Breast epithelium (tissue), 4 donors: Measurements from ENCODE around the gene CAPG. TPM values are rescaled to one million over a fixed set of nuclear protein-coding genes. Genes with fewer than 3 reads are reported as not detected.

Experiments used
- DNase-seq, 2 donors: peaks; one replicate each; pipeline ENCODE4 v3.0.0-alpha.2; 2019; ENCODE audit warnings: low spot score in 2 of 2
- H3K27ac ChIP-seq, 2 donors: fragments of 200-600 bp; sonication (generic) in 1 of 2; one replicate each; pipeline ENCODE4 v1.5.1; 2016 to 2019; ENCODE audit warnings: mild to moderate bottlenecking in 1 of 2
- H3K27me3 ChIP-seq, 2 donors: fragments of 200-600 bp; sonication (generic) in 1 of 2; one replicate each; pipeline versions ENCODE4 v1.5.1 to v1.6.0; 2017 to 2019; ENCODE audit warnings: control low read depth in 1 of 2, mild to moderate bottlenecking in 1 of 2
- H3K36me3 ChIP-seq: fragments of 200-600 bp; one replicate; pipeline ENCODE4 v1.5.1; 2019
- H3K4me1 ChIP-seq, 2 donors: fragments of 200-600 bp; sonication (generic); one replicate each; pipeline ENCODE4 v1.5.1; 2016 to 2019; ENCODE audit warnings: control low read depth in 1 of 2
- H3K4me3 ChIP-seq, 3 donors: fragments of 200-600 bp; sonication (generic); 1 replicate in 2 of 3; 2 replicates in 1 of 3; pipeline ENCODE4 v1.5.1; 2016 to 2019; ENCODE audit warnings: mild to moderate bottlenecking in 3 of 3, moderate library complexity in 2 of 3
- H3K9me3 ChIP-seq, 2 donors: fragments of 200-600 bp; sonication (generic) in 1 of 2; one replicate each; pipeline ENCODE4 v1.5.1; 2016 to 2019; ENCODE audit warnings: control low read depth in 1 of 2
- CTCF ChIP-seq, 3 donors: fragments of 450-650 bp; IDR thresholded peaks; one replicate each; pipeline ENCODE4 v1.5.1; 2016 to 2017; ENCODE audit warnings: antibody characterized with exemption in 3 of 3, mild to moderate bottlenecking in 3 of 3, moderate library complexity in 3 of 3
- POLR2A ChIP-seq: fragments of 450-650 bp; IDR thresholded peaks from one replicate; pipeline ENCODE4 v1.6.1; 2016; ENCODE audit warnings: antibody characterized with exemption, mild to moderate bottlenecking, moderate library complexity
- POLR2AphosphoS5 ChIP-seq, 3 donors: sonication (generic); formaldehyde crosslinking; IDR thresholded peaks; one replicate each; pipeline ENCODE4 v1.6.1; 2017; ENCODE audit warnings: antibody characterized with exemption in 3 of 3
- intact Hi-C: fragments of 100-400 bp; cut with DNase I; formaldehyde crosslinking; loops from one replicate; pipeline ENCODE4 v1.15.1; 2023; ENCODE audit warnings: low total_unique reads
- total RNA-seq, 3 donors: library from RNA; depleted of rRNA; stranded (reverse); fragments of >200 nt; gene quantifications; one replicate each; pipeline ENCODE4 v1.1.0, GENCODE V29; 2016

The CAPG gene
- total RNA-seq, 3 donors from 2014 or later = 102 to 254 (median 109) TPM

- no peaks in the 10 kb centered on the region for H3K27me3 ChIP-seq
- H3K4me1 ChIP-seq = no peaks in the 10 kb centered on the region
- intact Hi-C loops = no loop called here
- no peak for DNase-seq
- no peak for TF ChIP-seq POLR2A
- TF ChIP-seq CTCF (IDR thresholded peaks at IDR 0.05) = no peak
- TF ChIP-seq POLR2AphosphoS5 (IDR thresholded peaks at IDR 0.05) = no peak
- H3K4me3 ChIP-seq = no peak overlapping the region
- H3K36me3 ChIP-seq = no peaks in the 10 kb centered on the region
- H3K27ac ChIP-seq = no peak overlapping the region
- H3K9me3 ChIP-seq = no peaks in the 10 kb centered on the region
Observed at GRCh38 chr2:85347599-85347998, 62.6 kb downstream of the CAPG start.

Other genes with a start within 250 kb of the CAPG start
- gene TGOLN2, start 82.4 kb downstream of the CAPG start, total RNA-seq = 100 to 1,000 TPM; 111 to 161 (median 117) TPM
- gene RETSAT, start 55.8 kb downstream of the CAPG start, total RNA-seq = 100 to 1,000 TPM in 2 of 3 donors, 10 to 100 TPM in 1; 96.4 to 534 (median 101) TPM
- gene ELMOD3, start 55.6 kb downstream of the CAPG start, total RNA-seq = 100 to 1,000 TPM in 1 of 3 donors, 10 to 100 TPM in 2; 42.9 to 149 (median 47.0) TPM
- not detected for gene SH2D6, start 8.3 kb upstream of the CAPG start, total RNA-seq
- 100 to 1,000 TPM; 180 to 263 (median 236) TPM for gene MAT2A, start 128.8 kb upstream of the CAPG start, total RNA-seq
- gene GGCX, start 151.1 kb upstream of the CAPG start, total RNA-seq = 10 to 100 TPM; 26.7 to 35.1 (median 31.8) TPM
- 100 to 1,000 TPM in 1 of 3 donors, 10 to 100 TPM in 2; 23.2 to 127 (median 55.7) TPM for gene VAMP8, start 167.2 kb upstream of the CAPG start, total RNA-seq
- 10 to 100 TPM; 33.8 to 92.0 (median 50.8) TPM for gene VAMP5, start 174.1 kb upstream of the CAPG start, total RNA-seq
- 100 to 1,000 TPM; 131 to 243 (median 161) TPM for gene RNF181, start 185.4 kb upstream of the CAPG start, total RNA-seq
- gene TMEM150A, start 192.3 kb upstream of the CAPG start, total RNA-seq = 10 to 100 TPM; 20.8 to 40.0 (median 22.6) TPM
- 10 to 100 TPM; 13.9 to 26.6 (median 16.1) TPM for gene C2orf68, start 201.7 kb upstream of the CAPG start, total RNA-seq
- 10 to 100 TPM; 53.6 to 71.7 (median 68.5) TPM for gene USP39, start 205.8 kb upstream of the CAPG start, total RNA-seq